Keratinocyte (primary cell): ENCODE results near the gene PEAR1. TPM values are rescaled to one million over a fixed set of nuclear protein-coding genes. Genes with fewer than 3 reads are reported as not detected.

Experiments used
- DNase-seq: peaks from one replicate; pipeline ENCODE4 v3.0.0-alpha.2; 2011; ENCODE audit warnings: low read depth, missing footprints, low spot score
- FAIRE-seq: peaks from 2 replicates; lab custom pipeline; 2011; peaks lifted over from hg19 to GRCh38; lab: Jason Lieb, UNC
- H2AFZ ChIP-seq: 2 replicates; pipeline ENCODE4 v1.6.0; 2012; ENCODE audit warnings: low read length, control low read depth, inconsistent platforms; ENCODE audit not compliant: control insufficient read depth
- H3K27ac ChIP-seq: 2 replicates; pipeline ENCODE4 v1.5.1; 2011; ENCODE audit warnings: low read length; ENCODE audit not compliant: control insufficient read depth, insufficient read depth
- H3K27me3 ChIP-seq: 3 replicates; pipeline ENCODE4 v1.6.0; 2011; ENCODE audit warnings: low read length; ENCODE audit not compliant: control insufficient read depth, insufficient read depth; ENCODE audit errors: extremely low read depth
- H3K36me3 ChIP-seq, 2 experiments: 2 replicates in 1 of 2; 3 replicates in 1 of 2; pipeline ENCODE4 v1.5.1; 2011; ENCODE audit warnings: low read length in 2 of 2, mild to moderate bottlenecking in 1 of 2; ENCODE audit not compliant: control insufficient read depth in 2 of 2, insufficient read depth in 2 of 2; ENCODE audit errors: extremely low read depth in 1 of 2
- H3K4me1 ChIP-seq: 3 replicates; pipeline ENCODE4 v1.5.1; 2011; ENCODE audit warnings: low read length; ENCODE audit not compliant: control insufficient read depth, insufficient read depth; ENCODE audit errors: extremely low read depth
- H3K4me2 ChIP-seq: 3 replicates; pipeline ENCODE4 v1.6.0; 2011; ENCODE audit warnings: low read depth, low read length; ENCODE audit not compliant: control insufficient read depth, insufficient read depth; ENCODE audit errors: extremely low read depth
- H3K4me3 ChIP-seq, 3 experiments: fragments of 200-600 bp in 1 of 3; sonication (generic) in 1 of 3; 2 replicates in 2 of 3; 3 replicates in 1 of 3; pipeline ENCODE4 v1.5.1; 2011 to 2016; ENCODE audit warnings: low read length in 3 of 3, mild to moderate bottlenecking in 3 of 3, control low read depth in 2 of 3, inconsistent platforms in 1 of 3, low read depth in 1 of 3, mixed read lengths in 1 of 3, mixed run types in 1 of 3, moderate library complexity in 1 of 3; ENCODE audit not compliant: control insufficient read depth in 2 of 3, insufficient read depth in 2 of 3; ENCODE audit errors: extremely low read depth in 1 of 3
- H3K79me2 ChIP-seq: 2 replicates; pipeline ENCODE4 v1.6.0; 2012; ENCODE audit warnings: low read length; ENCODE audit not compliant: control insufficient read depth, insufficient read depth
- H3K9ac ChIP-seq: 3 replicates; pipeline ENCODE4 v1.6.0; 2011; ENCODE audit warnings: low read length; ENCODE audit not compliant: control insufficient read depth, insufficient read depth; ENCODE audit errors: extremely low read depth
- H3K9me1 ChIP-seq: 3 replicates; pipeline ENCODE4 v1.6.0; 2011; ENCODE audit warnings: low read length; ENCODE audit not compliant: control insufficient read depth, insufficient read depth; ENCODE audit errors: extremely low read depth
- H3K9me3 ChIP-seq: 2 replicates; pipeline ENCODE4 v1.5.1; 2012; ENCODE audit warnings: low read depth, low read length; ENCODE audit not compliant: control insufficient read depth
- H4K20me1 ChIP-seq: 3 replicates; pipeline ENCODE4 v1.6.0; 2011; ENCODE audit warnings: low read length; ENCODE audit not compliant: control insufficient read depth, insufficient read depth; ENCODE audit errors: extremely low read depth
- EZH2 ChIP-seq: IDR thresholded peaks from one replicate; pipeline ENCODE4 v1.6.1; 2012; ENCODE audit warnings: inconsistent platforms, mild to moderate bottlenecking, low read length, moderate library complexity
- dilution Hi-C: fragments of 300-500 bp; cut with MboI; formaldehyde crosslinking; loops from one replicate; pipeline ENCODE4 v1.7.0; 2020; ENCODE audit warnings: low sequenced_read_pairs; ENCODE audit not compliant: extremely low pct_ligation_motif_present
- polyA plus RNA-seq, 5 experiments: library from polyadenylated mRNA; depleted of rRNA in 3 of 5; stranded (reverse) in 3 of 5; stranded (forward) in 1 of 5; unstranded in 1 of 5; fragments of >200 nt; gene quantifications; 1 replicate in 1 of 5; 2 replicates in 3 of 5; 3 replicates in 1 of 5; pipeline versions ENCODE4 v1.2.1 to v1.2.3, GENCODE V29; 2011 to 2012; ENCODE audit warnings: missing spikeins in 2 of 5, low read depth in 1 of 5, low replicate concordance in 1 of 5
- TF ChIP-seq, protein P1 (sequence below), 3 experiments: IDR thresholded peaks in 1 of 3; conservative IDR thresholded peaks in 1 of 3; optimal IDR thresholded peaks in 1 of 3; 2 replicates in 2 of 3; 3 replicates in 1 of 3; pipeline versions ENCODE3 to v1.5.1; 2011; ENCODE audit warnings: low read length in 3 of 3, mild to moderate bottlenecking in 3 of 3, moderate library complexity in 2 of 3, control low read depth in 1 of 3, inconsistent platforms in 1 of 3; ENCODE audit not compliant: insufficient read depth in 2 of 3; ENCODE audit errors: extremely low read depth in 1 of 3

PEAR1 gene
- polyA plus RNA-seq, 1 donor (not counting 4 experiments of a cell fraction or from before 2014, with no cell fraction given): 4.2 TPM

GRCh38 chr1:156874572-156875340 is 18.8 kb upstream of the PEAR1 start:
- no peak overlapping the region for H3K4me3 ChIP-seq
- no peak for TF ChIP-seq EZH2
- TF ChIP-seq, protein P1, sequence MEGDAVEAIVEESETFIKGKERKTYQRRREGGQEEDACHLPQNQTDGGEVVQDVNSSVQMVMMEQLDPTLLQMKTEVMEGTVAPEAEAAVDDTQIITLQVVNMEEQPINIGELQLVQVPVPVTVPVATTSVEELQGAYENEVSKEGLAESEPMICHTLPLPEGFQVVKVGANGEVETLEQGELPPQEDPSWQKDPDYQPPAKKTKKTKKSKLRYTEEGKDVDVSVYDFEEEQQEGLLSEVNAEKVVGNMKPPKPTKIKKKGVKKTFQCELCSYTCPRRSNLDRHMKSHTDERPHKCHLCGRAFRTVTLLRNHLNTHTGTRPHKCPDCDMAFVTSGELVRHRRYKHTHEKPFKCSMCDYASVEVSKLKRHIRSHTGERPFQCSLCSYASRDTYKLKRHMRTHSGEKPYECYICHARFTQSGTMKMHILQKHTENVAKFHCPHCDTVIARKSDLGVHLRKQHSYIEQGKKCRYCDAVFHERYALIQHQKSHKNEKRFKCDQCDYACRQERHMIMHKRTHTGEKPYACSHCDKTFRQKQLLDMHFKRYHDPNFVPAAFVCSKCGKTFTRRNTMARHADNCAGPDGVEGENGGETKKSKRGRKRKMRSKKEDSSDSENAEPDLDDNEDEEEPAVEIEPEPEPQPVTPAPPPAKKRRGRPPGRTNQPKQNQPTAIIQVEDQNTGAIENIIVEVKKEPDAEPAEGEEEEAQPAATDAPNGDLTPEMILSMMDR (optimal IDR thresholded peaks at IDR 0.05 in 1 of 3, IDR thresholded peaks at IDR 0.05 in 1 of 3, conservative IDR thresholded peaks at IDR 0.05 in 1 of 3; ENCODE audit: extremely low read depth in 1 of 3, insufficient read depth in 2 of 3, low read length in 3 of 3): no peak
- H3K9me1 ChIP-seq: no peaks in the 10 kb centered on the region
- no peak overlapping the region for H3K27ac ChIP-seq
- DNase-seq (no peak), FAIRE-seq (no peak)
- peaks cover 36% of the 10 kb centered on the region for H3K27me3 ChIP-seq
- H3K79me2 ChIP-seq: no peaks in the 10 kb centered on the region
- H2AFZ ChIP-seq: no peak overlapping the region
- H3K4me2 ChIP-seq: no peak overlapping the region
- no peaks in the 10 kb centered on the region for H3K36me3 ChIP-seq
- H3K9ac ChIP-seq: no peak overlapping the region
- H4K20me1 ChIP-seq: no peaks in the 10 kb centered on the region
- H3K9me3 ChIP-seq: no peaks in the 10 kb centered on the region
- dilution Hi-C loops: no loop called here
- H3K4me1 ChIP-seq: peaks cover 13% of the 10 kb centered on the region

DNA sequence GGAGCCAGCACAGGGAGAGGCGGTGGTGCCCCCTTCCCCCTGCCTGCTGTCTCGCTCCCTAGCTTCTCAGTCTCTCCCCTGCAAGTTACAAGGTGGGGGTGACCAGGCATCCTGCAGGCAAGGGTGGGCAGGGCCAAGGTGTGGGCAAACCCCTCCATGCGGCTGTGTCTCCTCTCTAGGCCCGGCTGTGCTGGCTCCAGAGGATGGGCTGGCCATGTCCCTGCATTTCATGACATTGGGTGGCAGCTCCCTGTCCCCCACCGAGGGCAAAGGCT is 18.2 kb upstream of the PEAR1 start:
- peaks cover 40% of the 10 kb centered on the region for H3K27me3 ChIP-seq
- dilution Hi-C loops: no loop called here
- no peak for FAIRE-seq
- H3K9me3 ChIP-seq: no peaks in the 10 kb centered on the region
- no peaks in the 10 kb centered on the region for H3K9me1 ChIP-seq
- H3K4me3 ChIP-seq: no peak overlapping the region
- no peak overlapping the region for H3K27ac ChIP-seq
- no peak overlapping the region for H2AFZ ChIP-seq
- DNase-seq: no peak
- peaks cover 10% of the 10 kb centered on the region for H3K4me1 ChIP-seq
- no peak overlapping the region for H3K4me2 ChIP-seq
- no peak for TF ChIP-seq EZH2
- TF ChIP-seq, protein P1 (optimal IDR thresholded peaks at IDR 0.05 in 1 of 3, IDR thresholded peaks at IDR 0.05 in 1 of 3, conservative IDR thresholded peaks at IDR 0.05 in 1 of 3; ENCODE audit: extremely low read depth in 1 of 3, insufficient read depth in 2 of 3, low read length in 3 of 3): no peak
- no peaks in the 10 kb centered on the region for H3K79me2 ChIP-seq
- no peak overlapping the region for H3K9ac ChIP-seq
- no peaks in the 10 kb centered on the region for H4K20me1 ChIP-seq
- H3K36me3 ChIP-seq: no peaks in the 10 kb centered on the region
